Skin epidermis (tissue), 12 donors: ENCODE results near the gene SEC14L5.
"Not testable (repeated sequence)": the region's sequence is repeated elsewhere in the genome, so short reads cannot be mapped to it uniquely, and the experiment has no call there.

Experiments
- H3K27ac ChIP-seq, 21 experiments: fragments of 200-600 bp; sonication (generic) in 11 of 21; one replicate each; pipeline ENCODE4 v1.5.0; 2020; ENCODE audit warnings: mild to moderate bottlenecking in 3 of 21, inconsistent platforms in 2 of 21, moderate library complexity in 2 of 21
- H3K4me3 ChIP-seq, 7 experiments: fragments of 200-600 bp; sonication (generic) in 2 of 7; one replicate each; pipeline ENCODE4 v1.5.0; 2020; ENCODE audit warnings: inconsistent platforms in 2 of 7, mild to moderate bottlenecking in 2 of 7, moderate library complexity in 1 of 7

Gene SEC14L5

GRCh38 chr16:4927661-4928060 lies 30.5 kb upstream of the SEC14L5 start:
- Histone ChIP-seq H3K4me3 (no peak overlapping the region), H3K27ac (no peak overlapping the region)

DNA sequence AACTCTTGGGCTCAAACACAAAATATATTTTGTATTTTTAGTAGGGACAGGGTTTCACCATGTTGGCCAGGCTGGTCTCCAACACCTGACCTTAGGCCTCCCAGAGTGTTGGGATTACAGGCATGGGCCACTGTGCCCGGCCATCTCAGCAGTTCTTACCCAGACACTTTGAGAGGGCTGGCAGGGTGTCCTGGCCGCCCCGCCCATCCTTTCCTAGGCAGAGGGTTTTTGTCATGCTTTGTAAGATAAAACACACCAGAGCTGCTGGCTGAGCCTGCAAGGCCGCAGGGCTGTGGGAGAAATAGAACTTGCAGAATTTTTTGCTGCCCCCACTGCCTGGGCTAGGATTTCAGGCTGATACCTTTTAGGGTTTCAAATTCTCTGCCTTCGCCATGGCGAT lies 29.9 kb upstream of the SEC14L5 start:
- no peak overlapping the region for H3K27ac ChIP-seq
- no peak overlapping the region for H3K4me3 ChIP-seq

DNA sequence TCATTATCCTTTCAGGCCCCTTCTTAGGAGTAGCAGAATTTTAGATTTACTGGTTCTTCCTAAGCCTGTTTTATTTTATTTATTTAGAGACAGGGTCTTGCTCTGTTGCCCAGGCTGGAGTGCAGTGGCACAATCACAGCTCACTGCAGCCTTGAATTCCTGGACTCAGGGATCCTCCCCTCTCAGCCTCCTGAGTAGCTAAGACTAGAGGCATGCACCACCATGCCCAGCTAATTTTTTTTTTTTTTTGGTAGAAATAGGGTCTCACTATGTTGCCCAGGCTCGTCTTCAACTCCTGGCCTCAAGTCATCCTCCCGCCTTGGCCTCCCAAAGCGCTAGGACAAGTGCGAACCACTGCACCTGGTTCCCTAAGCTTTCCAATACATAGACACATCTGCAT lies 28.5 kb upstream of the SEC14L5 start:
- not testable (repeated sequence) for H3K4me3 ChIP-seq, H3K27ac ChIP-seq

DNA sequence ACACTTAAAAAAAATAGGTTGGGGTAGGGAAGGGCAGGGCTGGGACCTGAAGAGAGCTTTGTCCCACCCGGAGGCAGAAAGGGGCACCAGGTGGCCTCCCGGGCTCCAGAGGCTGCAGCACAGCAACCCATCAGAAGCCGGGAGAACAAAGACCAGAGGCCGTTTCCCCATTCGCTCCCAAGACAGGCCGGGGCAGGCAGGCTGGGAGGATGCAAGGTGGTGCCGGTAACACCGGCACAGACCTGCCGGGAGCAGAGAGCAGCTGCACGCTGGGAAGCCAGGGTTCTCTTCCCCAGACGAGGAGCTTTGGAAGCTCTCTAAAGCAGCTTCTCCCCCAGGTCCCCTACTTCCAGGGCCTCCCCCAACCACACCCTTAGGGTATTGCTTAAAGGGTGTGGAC lies 26.7 kb upstream of the SEC14L5 start:
- peak overlapping the region in 17 of 21 experiments; percentile 8 to 91 (median 46) for H3K27ac ChIP-seq
- peak overlapping the region in 1 of 7 experiments; percentile 1 for H3K4me3 ChIP-seq

- Histone ChIP-seq H3K4me3 (no peak overlapping the region), H3K27ac (peak overlapping the region in 7 of 21 experiments; percentile 67 to 94 (median 84))
Observed at GRCh38 chr16:4933433-4933832, 24.7 kb upstream of the SEC14L5 start.

DNA sequence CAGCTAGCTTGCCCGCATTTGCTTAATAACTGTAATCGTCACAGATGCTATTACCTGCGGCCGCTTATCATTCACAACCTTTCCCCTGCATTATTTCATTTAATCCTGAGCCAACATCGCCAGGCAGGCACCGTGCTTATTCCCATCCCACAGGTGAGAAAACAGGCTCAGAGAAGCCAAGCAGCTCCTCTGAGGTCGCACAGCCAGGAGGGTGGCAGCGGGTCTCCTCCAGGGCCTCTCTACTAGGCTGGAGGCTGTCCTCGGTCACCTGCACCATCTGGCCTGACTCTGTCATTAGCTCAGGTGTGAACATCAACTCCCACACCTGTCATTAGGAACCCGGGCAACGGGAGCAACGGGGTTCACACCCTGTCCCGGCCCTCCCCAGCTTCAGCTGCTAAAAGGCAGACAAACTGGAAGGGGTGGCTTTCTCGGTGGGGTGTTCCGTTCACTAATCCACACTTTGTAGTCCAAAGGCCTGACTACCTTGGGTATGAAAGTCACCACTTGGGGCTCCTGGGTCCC lies 24.2 kb upstream of the SEC14L5 start:
- H3K4me3 ChIP-seq: peak overlapping the region in 1 of 7 experiments; percentile 87
- H3K27ac ChIP-seq: peak overlapping the region in 13 of 21 experiments; percentile 10 to 94 (median 83)

DNA sequence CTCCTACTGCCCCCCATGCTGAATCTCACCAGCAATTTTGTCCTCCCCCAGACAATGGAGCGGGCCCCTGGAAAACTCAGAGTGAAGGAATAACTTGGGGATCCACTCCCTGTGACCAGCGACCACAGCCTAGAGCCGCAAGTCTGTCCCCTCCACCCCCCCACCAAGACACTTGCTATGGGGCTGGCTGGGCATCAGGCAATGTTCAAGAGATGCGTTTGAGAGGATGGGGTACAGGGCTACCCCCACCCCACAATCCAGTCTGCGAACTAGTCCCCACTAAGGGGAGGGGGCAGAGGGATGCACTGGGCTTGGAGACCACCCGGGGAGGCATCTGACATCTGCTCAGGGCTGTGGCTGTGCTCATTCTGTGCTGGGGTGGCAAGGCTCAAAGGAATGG lies 23.5 kb upstream of the SEC14L5 start:
- peak overlapping the region in 3 of 7 experiments; percentile 71 to 87 (median 72) for H3K4me3 ChIP-seq
- peak overlapping the region in 14 of 21 experiments; percentile 10 to 94 (median 76) for H3K27ac ChIP-seq

- peak overlapping the region in 19 of 21 experiments; percentile 22 to 94 (median 84) for H3K27ac ChIP-seq
- H3K4me3 ChIP-seq: peak overlapping the region; percentile 40 to 87 (median 58)
Observed at GRCh38 chr16:4935241-4935855, 22.8 kb upstream of the SEC14L5 start.

DNA sequence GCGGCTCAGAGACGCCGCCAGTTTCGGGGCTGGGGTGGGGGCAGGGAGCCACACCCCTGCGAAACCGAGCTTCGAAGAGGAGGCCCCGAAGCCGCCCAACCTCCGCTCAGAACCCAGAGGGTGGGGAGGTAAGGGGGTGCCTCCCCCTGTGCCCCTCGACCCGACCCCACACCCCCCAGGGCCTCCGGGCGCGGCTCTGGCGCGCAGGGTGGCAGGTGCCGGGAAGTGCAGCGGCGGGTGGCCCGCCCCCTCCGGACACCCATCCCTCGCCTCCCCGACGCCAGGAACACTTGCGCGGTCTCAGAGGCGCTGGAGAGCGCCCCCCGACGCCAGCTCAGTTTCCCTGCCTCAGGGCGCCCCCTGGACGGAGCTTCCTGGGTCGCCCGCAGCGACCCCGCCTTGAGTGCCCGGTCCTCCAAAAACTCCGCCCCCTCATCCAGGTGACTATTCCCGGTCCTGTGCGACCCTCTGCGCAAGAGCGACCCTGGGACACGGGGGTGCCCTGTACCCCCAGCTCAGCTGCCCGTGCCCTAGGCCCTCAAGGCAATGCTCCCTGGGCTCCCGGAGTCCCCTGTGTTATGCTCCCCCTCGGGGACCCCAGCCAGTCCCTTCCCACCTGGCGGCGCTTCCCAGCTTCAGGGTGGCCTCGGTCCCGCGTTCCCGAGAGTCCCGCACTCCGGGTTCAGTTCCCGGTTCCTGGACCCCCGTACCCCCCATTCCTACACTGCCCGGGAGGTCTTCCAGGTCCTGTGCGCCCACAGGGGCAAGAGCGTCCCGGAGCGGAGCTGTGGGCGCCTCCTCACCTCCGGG lies 21.7 kb upstream of the SEC14L5 start:
- peak overlapping the region; percentile 40 to 87 (median 58) for H3K4me3 ChIP-seq
- peak overlapping the region in 20 of 21 experiments; percentile 1 to 94 (median 84) for H3K27ac ChIP-seq

DNA sequence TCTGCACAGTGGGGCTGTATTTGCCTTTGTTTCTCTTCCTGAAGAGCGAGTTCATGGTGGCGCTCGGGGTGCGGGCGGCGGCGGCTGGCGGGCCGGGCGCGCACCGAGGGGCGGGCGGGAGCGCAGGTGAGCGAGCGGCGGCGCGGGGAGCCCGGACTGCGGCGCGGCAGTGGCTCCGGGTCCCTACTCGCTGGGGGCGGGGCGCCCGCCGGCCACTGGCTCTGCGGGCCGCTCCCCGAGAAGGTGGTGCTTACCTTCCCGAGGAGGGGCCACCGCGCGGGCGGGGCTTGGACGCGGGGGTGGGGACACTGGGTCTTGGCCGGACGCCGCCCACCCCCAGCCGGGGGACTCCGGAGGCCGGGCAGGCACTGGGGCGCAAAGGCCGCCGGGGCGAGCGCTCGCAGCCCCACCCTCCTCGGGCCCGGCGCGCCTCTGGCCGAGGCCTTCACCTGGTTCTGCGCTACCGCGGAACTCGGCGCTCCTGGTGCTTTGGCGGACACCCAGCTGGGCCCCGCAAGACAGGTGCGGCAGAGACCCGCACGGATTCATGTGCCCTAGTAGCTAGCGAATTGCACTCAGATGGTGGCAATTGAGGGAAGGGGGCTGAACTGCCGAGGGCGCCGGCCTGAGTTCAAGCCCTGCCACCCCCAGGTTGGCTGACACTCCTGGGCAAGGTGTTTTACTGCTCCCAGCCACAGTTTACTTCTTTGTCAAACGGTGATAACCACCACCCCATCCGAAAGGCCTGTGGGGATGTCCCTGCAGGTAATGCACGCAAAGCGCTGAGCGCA lies 20.9 kb upstream of the SEC14L5 start, which contains the start of gene PPL:
PPL (minus strand) TSS at position 158 of the 791 bp plus-strand sequence; CDS start at position 55, 103 bp downstream.
- H3K27ac ChIP-seq: peak within 1 kb of the TSS in 20 of 21 experiments; percentile 1 to 94 (median 84)
- peak within 1 kb of the TSS; percentile 40 to 87 (median 58) for H3K4me3 ChIP-seq

DNA sequence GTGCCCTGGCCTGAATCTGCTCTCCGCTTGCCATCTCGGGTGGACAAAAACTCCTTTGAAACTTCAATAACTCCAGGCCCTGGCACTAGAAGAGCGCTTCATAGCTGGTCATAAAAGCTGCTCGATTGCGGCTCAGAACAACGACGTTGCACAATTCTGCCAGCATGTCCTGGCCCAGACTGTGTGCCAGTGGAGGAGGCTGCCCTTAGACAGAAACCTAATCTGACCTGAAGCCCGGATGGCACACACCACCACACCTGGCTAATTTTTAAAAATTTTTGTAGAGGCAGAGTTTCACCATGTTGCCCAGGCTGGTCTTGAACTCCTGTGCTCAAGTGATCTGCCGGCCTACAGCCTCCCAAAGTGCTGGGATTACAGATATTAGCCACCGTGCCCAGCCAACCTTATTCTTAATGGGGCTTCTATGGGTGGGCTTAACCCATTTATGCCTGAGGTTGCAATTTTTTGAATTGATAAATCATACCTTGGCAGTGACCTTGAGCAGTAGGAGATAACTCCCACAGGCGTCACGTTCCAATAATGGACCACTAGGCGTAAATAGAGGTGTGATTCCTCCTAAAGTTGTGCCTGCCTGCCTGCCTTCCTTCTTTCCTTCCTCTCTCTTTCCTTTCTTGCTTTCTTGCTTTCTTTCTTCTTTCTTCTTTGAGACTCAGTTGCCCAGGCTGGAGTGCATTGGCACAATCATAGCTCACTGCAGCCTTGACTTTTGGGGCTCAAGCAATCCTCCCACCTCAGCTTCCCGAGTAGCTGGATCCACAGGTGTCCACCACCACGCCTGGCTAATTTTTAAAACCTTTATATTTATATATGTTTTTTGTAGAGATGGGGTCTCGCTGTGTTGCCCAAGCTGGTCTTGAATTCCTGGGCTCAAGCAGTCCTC lies 20.1 kb upstream of the SEC14L5 start:
- H3K4me3 ChIP-seq: peak overlapping the region in 1 of 7 experiments; percentile 58
- H3K27ac ChIP-seq: peak overlapping the region in 17 of 21 experiments; percentile 10 to 94 (median 82)

DNA sequence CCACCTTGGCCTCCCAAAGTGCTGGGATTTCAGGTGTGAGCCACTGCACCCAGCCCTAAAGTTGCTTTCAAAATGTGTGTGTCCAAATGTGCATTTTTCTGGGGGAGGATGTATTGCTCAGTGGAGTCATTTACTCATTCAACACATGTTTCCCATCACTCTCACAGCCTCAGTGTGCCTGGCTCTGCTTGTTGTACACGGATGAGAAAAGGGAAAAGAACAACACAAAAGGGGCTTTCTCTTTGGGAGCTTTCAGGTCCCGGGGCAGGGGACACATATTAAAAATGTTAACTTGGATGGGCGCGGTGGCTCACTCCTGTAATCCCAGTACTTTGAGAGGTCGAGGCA lies 19.5 kb upstream of the SEC14L5 start:
- no peak overlapping the region for H3K4me3 ChIP-seq
- H3K27ac ChIP-seq: peak overlapping the region in 5 of 21 experiments; percentile 10 to 70 (median 26)

DNA sequence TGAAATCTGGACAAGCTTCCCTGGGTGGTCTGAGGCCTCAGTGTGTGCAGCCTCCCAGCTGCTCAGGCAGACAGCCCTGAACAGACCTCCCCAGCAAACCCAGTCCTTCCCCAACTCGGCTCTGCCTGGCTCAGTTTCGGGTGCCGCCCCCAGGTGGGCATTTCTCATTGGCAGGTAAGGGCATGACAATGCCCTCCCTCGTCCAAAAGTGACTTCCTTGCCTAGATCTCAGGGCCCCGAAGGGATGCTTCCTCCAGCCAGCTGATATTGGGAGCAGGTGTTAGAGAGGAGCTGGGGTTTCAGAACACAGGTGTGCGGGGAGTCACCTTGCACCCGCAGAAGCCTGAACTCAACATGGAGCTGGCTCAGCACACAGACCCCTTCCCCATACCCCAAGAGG lies 17.4 kb upstream of the SEC14L5 start:
- Histone ChIP-seq H3K4me3 (no peak overlapping the region), H3K27ac (no peak overlapping the region)

GRCh38 chr16:4942481-4942880 lies 15.6 kb upstream of the SEC14L5 start:
- no peak overlapping the region for H3K4me3 ChIP-seq
- H3K27ac ChIP-seq: peak overlapping the region; percentile 1 to 87 (median 77)

DNA sequence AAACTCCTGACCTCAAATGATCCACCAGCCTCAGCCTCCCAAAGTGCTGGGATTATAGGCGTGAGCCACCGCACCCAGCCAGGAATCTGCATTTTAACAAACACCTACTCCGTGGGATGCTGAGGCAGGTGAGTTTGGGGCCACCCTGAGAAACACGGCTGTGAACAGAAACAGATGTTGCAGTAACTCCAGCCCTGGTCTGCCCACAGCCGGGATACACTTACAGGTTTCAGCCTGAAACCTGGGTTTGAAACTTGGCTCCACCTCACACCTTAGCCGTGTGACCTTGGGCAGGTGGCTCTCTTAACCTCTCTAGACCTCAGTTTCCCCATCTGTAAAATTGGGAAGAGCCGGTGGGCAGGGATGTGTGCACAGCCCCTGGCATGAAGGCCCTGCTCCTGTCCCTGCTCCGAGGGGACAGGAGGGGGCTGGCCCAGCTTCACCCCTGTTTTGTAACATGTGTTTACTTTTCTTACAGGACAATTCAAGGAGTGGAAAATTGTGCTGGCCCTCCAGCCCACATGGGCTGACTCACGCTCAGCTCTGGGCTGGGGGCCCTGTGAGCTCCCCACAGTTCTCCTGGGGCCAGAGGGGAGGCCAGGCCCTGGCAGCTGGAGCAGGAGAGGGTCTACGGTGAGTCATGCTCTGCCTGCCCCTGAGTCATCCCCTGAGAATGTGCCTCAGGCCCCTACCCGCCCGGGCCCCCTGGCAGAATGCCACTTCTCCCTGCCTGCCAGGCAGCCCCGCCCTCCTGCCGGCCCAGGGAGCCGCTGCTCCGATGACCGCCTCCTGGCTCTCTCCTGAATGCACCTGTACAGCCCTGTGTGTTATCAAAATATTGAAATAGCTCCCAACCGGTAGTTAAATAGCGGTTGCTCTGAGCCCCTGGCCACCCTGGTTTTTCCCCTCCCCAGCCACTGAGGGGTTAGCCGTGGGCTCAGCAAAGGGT lies 13.5 kb upstream of the SEC14L5 start:
- Histone ChIP-seq H3K4me3 (no peak overlapping the region), H3K27ac (peak overlapping the region in 20 of 21 experiments; percentile 12 to 87 (median 75))

GRCh38 chr16:4945560-4946502 lies 12.3 kb upstream of the SEC14L5 start:
- Histone ChIP-seq H3K4me3 (no peak overlapping the region), H3K27ac (peak overlapping the region in 19 of 21 experiments; percentile 10 to 87 (median 77))

DNA sequence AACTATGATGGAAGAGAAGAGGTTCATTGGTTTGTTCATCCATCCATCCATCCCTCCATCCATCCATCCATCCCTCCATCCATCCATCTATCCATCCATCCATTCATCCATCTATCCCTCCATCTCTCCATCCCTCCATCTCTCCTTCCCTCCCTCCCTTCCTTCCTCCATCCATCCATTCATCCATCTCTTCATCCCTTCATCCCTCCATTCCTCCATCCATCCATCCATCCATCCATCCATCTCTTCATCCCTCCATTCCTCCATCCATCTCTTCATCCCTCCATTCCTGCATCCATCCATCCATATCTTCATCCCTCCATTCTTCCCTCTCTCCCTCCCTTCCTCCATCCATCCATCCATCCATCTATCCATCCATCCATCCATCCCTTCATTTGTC lies 11.2 kb upstream of the SEC14L5 start:
- no peak overlapping the region for H3K27ac ChIP-seq
- H3K4me3 ChIP-seq: no peak overlapping the region
